Anterior cingulate cortex (tissue), 58 donors: Measurements from ENCODE around the gene SGIP1.

Source experiments
- DNase-seq, 58 donors: peaks; one replicate each; lab custom pipeline; 2025; lab: John Stamatoyannopoulos, UW

The SGIP1 gene

DNA sequence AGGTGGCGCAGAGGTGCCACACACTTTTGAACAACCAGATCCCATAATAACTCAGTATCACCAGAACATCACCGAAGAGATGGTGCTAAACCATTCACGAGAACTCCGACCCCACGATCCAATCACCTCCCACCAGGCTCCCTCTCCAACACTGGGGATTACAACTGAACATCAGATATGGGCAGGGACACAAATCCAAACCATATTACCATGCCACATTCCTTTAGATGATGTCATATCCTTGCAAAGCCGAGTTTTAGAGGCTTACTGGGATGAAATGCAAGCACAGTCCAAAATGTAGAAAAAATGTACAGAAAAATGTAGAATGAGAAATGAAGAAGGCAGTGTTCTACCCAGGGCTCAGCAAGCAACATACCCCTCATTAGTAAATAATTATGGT, 64.7 kb downstream of the SGIP1 start:
- no peak for DNase-seq

DNA sequence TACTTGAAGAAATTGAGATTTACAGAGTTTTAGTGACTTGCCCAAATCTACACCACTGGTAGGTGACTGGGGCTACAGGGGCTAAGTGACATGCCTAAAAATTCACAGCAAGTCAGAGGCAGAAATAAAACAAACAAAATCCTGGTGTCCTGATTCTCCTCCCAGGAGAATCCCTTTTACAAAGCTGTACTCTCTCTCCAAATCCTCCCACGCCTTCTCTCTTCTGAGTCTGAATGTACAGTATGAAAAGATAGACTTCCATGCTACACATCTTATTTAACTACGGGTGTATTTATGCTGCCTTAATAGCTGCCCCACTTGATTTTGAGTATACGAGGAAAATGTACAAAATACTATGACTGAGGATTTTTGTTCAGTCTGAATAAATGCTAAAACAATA, 65.4 kb downstream of the SGIP1 start:
- no peak for DNase-seq

DNA sequence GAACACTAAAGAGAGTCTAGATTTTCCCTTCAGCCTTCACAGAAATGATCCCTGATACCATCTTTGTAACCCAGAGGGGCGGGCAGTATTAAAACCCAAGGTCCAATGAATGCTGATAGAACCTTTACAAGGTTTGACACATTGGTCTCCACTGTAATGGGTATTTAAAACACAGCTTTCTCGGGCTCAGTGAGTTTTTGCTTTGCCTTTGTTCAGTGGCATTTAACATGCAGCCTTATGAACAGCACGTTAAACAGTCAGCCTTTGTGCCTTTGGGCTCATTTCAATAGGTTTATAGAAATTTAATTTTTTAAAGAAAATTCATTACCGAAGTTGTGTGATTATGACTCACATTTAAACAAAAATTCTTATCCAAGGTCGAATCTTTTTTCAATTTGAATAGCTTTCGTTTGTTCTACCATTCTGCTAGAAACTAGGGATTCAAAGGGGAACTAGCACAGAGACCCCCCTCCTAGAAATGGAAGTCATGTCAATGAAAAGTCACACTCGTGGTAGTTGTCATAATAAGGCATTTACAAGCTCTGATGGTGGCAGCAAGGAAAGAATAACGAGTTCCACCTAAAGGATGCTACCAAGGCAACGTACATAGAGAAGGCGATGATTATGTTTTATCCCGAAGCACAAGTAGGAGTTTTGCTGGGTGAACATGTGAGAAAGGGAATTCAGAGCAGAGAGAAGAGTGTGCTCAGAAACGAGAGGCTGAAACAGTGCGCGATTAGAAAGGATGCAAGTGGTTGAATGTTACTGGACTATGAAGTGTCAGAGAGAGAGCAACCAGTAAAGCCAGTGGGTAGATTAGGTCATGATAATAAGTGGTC, 66.2 kb downstream of the SGIP1 start:
- DNase-seq, result peak in 4 of 58 donors; percentile 5 to 15 (median 6)

DNA sequence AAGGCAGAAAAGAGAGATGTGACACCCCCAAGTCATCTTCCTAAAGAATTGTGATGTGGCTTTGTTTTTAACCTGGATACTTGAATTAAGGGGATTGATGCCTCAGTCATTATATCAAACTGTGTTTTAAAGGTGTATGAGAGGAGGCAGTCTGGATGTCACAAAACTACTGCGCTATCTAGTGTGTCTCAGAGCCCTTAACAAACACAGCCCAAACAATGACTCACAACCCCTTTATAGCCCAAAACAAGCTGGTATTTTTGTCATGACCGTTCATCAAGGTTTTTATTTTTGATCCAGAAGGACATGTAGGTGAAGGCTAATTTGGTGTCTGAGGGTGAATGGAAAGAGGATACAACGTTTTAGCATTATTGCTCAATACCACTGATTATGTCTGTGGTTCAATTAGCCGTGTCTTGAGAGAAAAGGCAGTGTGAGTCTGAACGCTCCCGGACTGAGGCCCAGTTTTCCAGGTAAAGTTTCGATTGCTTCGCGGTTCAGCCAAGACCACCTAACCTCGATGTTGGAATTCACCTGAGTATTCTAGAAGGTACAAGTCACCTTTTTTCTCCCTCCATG, 71.6 kb downstream of the SGIP1 start:
- DNase-seq, result no peak

DNA sequence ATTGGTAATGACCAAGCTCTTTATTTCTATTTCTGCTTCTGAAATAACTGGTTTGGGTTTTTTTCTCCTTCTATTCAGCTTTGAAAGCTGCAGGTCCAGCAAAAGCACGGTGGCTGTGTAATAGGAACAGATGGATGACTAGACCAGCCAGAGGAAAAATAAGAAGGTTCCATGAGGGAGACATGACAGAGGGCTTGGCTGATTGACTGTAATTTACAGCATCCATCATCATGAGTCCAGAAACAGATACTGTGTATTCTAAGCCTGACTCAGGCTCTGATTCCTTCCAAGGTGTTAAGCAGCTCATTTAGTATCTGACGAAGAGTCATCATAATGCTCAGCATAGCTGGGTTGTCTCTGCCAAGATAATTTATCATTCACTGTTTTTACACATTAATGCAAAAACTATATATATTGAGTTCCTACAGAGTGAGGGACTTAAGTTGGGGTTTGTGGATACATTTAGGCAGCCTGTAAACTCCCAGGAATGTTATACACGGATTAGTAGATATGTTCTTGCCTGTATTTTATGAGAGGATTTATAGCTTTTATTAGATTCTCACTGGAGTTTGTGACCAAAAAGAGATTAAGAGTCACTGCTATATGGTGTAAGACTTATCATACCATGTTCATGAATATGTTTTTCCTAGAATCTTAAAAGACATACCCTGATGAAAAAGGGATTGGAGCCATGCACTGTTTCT, 72.6 kb downstream of the SGIP1 start:
- DNase-seq, result peak in 3 of 58 donors; percentile 2 to 13 (median 8)

DNA sequence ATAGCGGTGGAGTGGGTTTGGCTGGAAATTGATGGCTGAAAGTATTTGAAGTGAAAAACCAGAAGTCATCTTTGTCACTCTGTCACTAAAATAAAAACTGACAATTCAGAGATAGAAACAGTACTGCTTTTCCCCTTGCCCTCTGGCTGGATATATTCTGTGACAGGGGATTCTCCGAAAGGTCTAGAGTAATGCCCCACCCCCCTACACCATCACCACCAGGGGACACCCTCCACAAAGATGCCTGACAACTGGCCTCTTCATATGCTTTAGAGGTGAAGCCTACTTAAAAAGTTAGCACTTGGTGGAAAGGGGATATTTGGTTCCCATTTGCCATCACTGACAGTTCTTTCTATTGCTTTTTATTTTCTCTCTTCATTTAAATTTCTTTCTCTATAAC, 73.5 kb downstream of the SGIP1 start:
- DNase-seq, result no peak

GRCh38 chr1:66613187-66613586, 79.2 kb downstream of the SGIP1 start:
- no peak for DNase-seq

DNA sequence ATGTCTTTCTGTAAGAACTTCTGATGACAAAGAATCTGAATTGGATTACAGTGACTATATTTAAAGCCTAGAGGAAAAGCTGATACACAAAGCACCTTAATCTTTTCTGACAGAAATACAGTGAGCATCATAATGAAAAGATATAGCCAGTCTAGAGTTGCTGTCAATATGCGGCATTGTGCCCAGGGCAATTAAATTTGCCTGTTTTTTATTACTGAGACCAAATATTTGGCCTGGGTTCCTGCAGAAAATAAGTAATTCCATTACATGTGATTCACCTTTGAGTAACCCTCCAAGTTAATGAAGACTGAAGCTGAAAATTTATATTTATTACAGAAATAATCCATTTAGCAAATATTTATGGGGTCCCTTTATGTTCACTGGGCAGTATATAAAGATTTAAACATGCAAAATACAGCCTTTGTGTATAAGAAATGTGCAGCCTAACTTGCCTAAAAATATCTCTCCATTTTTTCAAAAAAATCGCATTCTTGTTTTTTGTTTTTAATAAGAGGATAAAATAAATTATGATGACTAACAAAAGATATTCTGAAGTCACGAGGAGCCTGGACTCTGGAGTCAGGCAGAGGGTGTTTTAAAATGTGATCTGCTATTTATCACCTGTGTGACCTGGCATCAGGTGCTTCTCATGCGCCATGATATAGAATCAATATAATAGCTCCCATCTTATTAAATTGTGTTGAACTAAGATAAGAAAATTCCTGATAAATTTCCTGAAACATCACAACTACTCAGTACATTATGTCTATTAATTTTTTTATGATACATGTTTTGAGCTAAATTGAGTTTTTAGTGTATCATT, 83.6 kb downstream of the SGIP1 start:
- DNase-seq, result no peak

DNA sequence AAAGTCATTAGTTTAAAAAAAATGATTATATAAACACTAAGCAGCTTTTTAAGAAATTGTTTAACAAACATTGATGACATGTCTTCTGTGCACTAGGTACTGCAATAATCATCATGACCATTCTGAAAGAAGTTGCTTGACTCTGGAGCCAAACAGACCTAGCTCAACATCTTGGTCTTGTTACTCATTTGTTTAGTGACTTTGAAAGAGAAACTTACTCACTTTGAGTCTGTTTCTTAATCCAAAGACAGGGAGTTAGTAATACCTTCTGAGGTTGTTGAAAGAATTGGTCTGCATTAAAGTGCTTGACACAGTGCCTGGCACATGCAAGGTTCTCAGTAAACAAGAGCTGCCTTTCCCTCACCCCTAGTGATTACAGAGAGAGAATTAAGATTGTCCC, 84.4 kb downstream of the SGIP1 start:
- DNase-seq, result no peak

- DNase-seq, result no peak
Measured at GRCh38 chr1:66623812-66624211, 89.9 kb downstream of the SGIP1 start.

GRCh38 chr1:66624412-66625060, 90.6 kb downstream of the SGIP1 start:
- peak in 1 of 58 donors; percentile 4 for DNase-seq

GRCh38 chr1:66626261-66626660, 92.3 kb downstream of the SGIP1 start:
- DNase-seq, result no peak

DNA sequence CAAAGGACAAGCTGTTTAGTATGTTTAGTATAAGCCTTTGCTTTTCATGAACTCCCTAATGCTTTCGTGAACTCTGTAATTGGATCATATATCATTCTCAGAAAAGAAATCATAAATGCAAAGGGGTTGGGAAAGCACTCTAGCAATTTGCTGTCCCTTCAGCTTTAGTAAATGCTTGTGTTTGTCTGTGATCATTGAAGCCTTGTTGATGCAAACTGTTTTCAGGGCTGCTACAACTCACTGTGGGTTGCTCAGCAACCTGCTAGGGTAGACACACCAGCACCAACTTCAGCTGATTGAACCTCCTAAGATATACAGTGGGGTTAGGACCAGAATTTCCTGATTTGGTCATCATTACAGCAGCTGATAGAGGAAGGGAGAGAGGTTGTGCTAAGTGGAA, 95.0 kb downstream of the SGIP1 start:
- DNase-seq, result no peak

DNA sequence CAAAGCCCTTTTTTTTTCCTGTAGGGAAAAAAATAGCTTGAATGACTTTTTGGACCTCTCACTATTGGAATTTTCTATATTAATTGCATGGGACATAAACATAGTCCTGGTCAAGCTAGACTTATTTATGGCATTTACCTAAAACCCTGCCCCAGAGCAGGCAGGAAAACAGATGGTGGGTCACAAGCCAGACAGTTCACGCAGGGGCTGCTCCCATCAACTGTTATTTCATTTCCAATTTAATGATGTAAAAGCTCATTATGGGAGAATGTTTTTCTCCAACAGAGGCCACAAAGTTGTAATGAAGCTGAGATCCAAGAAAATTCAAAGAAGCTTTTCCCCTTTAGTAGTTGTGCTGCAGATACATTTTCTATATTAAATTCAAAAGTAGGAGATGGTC, 99.2 kb downstream of the SGIP1 start:
- no peak for DNase-seq

DNA sequence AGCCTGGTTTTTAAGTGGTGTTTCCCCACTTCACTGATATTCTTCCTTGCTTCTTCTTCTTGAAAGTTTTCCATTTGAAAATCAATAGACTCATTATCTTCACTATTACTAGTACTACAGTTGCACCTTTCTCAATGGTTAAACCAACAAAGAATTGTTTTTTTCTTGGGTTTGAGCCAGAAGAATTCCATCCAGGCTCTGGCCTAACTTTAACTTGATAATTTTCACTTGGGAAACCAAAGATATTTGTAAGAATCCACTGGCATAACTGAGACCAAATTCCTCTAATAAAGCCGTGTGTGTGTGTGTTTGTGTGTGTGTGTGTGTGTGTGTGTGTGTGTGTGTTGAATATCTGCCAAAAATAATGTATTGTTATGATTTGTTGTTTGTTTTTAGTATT, 103.2 kb downstream of the SGIP1 start:
- no peak for DNase-seq

DNA sequence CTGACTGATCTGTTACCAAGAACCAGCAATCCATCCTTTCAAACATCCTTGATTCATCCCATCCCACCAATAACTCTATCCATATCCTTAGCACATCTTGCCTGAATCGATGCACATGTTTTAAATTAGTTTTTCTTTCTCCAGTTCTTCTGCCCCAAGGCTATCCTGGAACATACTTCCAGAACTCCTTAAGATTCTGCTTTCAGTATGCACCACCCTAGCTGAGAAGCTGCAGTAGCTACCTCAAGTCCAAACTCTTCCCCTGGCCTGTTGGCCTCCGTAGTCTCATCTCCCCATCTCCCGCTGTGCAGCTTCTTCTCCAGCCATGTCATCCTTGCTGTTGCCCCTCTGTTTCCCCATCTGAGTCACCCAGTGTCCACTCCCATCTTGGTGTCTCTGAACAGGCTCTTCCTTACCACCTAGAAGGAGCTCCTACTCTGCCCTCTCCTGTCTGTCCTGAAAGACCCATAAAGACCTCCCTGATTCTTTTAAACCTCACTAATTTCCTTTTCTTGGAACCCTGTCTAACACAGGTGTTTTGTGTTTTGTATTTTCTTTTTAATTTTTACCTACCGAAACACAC, 108.0 kb downstream of the SGIP1 start:
- DNase-seq, result no peak

DNA sequence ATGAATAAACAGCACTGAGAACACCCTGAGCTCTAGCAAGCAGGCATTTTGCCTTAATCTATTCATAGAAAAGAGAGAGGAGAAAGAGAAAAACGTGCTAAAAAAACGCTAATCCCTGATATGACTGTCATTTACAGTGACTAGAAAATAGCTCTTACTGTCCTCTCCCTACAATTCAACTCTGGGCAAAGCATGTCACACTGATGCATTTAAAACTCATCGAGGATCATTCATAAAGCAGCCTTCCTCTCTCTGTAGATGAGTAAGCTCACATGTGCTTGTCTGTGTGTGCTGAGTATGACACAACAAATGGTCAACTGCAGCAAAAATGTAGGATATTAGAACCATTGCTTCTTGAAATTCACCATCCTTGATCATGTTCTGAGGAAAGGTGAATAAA, 109.0 kb downstream of the SGIP1 start:
- DNase-seq, result no peak

- peak in 1 of 58 donors; percentile 18 for DNase-seq
Measured at GRCh38 chr1:66644331-66644730, 110.4 kb downstream of the SGIP1 start.

GRCh38 chr1:66648901-66649595, 115.1 kb downstream of the SGIP1 start:
- DNase-seq, result no peak
